Activated CD8-positive, alpha-beta memory T cell treated with anti-CD3 and anti-CD28 coated beads, Interleukin-2, amount 50 U/mL, for 1 hour (primary cell): Measurements from ENCODE around the gene KRTAP2-1.
"Not testable (repeated sequence)": the region's sequence is repeated elsewhere in the genome, so short reads cannot be mapped to it uniquely, and the experiment has no call there.

ENCODE experiments used
- DNase-seq: peaks from one replicate; pipeline ENCODE4 v3.0.0-alpha.2; 2020; ENCODE audit errors: extremely low read depth

KRTAP2-1 gene

DNA sequence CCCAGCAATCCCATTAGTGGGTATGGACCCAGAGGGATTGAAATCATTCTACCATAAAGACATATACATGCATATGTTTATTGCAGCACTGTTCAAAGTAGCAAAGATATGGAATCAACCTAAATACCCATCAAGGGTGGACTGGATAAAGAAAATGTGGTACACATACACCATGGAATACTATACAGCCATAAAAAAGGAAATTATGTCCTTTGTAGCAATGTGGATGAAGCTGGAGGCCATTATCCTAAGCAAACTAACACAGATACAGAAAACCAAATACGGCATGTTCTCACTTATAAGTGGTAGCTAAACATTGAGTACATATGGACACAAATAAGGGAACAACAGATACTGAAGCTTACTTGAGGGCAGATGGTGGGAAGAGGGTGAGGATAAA is 10.4 kb upstream of the KRTAP2-1 start:
- no peak for DNase-seq

DNA sequence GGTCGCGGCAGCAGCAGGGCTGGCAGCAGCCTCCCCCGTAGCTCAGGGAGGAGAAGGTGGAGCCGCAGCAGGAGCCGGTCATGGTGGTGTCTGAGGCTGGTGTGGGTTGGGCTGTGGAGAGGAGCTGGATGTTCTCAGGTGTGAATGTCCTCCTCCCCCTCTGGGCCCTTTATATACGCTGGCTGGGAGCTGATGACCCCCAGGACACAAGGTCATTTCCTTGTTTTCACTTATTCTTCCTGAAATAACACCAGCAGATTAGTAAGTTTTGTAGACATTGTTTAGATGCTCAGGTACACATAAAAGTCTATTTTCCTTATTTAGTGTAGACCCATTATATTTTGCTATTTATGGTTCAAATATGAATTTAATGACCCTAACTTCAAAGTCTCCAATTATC is 8.0 kb upstream of the KRTAP2-1 start, which contains the start of gene KRTAP2-2:
KRTAP2-2 (minus strand) TSS at position 101 of the 400 bp plus-strand sequence; CDS start at position 82, 19 bp downstream.
- not testable (repeated sequence) for DNase-seq

DNA sequence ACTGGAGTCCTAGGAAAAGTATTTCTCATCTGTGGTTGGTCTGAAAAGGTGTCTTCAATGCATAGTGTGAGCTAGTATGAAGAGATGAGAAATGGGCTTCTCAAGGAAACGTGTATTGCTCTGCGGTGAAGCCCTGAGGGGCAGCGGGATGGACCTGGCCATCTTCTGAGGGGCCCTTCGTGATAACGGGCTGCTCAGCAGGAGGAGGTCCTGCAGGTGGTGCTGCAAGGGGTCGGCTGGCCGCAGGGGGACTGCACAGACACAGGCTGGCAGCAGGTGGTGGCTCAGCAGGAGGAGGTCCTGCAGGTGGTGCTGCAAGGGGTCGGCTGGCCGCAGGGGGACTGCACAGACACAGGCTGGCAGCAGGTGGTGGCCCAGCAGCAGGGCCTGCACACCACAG is 7.4 kb upstream of the KRTAP2-1 start:
- DNase-seq, result not testable (repeated sequence)

DNA sequence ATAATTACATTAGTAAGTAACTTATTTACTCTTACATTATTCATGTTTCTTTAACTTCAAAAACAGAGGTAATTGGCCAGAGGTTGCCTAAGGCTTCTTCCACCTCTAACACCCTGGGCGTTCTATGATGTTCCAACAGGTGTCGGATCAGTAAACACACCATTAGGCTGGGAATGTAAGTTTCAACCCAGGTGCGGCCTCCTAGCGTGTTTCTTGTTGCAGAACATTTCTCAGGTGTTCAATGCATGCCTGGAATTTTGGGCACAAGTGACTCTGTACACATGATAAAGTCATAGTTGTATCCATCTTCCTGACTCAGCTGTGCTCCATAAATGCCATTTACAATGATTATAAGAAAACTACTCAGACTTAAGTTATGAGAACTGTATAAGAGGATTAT is 6.9 kb upstream of the KRTAP2-1 start:
- DNase-seq, result no peak

DNA sequence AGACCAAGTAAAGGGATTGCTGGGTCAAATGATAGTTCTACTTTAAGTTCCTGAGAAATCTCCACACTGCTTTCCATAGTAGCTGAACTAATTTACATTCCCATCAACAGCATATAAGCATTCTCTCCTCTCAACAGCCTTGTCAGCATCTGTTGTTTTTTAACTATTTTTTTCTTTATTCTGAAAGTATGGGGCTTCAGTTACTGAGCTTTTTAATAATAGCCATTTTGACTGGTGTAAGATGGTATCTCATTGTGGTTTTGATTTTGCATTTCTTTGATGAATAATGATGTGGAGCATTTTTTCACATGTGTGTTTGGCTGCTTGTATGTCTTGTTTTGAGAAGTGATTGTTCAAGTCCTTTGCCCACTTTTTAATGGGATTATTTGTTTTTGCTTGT is 5.5 kb upstream of the KRTAP2-1 start:
- no peak for DNase-seq

DNA sequence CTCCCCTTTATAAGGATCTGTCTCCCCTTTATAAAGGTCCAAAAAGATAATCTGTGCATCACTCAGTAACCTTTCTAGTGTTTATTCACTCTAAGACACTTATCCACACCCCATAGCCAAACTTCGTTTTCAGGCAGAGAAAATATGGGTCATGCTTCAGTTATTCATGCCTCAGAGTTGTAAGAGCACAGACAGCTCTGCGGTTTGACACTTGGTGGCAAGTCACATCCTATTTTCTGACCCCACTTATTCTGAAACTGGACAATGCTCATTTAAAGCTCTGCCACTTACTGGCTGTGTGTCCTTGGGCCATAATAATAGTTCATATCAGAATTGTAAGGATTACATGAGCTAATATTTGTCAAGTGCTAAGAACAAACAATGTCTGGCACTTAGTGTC is 2.0 kb upstream of the KRTAP2-1 start:
- DNase-seq, result no peak

DNA sequence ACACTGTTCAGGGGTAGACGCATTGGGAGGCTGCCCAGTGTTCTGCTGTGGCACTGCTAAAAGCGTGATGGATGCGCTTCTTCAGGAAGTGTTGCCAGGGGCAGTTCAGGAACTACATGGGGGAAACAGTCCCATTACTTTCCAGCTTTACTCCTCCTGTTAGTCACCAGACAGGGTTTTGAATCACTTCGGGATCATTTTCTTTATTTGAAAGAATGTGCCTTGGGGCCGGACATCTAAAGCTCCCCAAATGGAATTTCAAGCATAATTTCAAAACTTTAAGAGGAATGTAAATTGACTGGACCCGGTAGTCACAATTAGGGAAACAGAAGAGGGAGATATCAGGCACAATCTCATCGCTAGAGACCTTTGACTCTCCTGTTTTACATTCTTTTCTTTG is 1.3 kb upstream of the KRTAP2-1 start:
- no peak for DNase-seq

DNA sequence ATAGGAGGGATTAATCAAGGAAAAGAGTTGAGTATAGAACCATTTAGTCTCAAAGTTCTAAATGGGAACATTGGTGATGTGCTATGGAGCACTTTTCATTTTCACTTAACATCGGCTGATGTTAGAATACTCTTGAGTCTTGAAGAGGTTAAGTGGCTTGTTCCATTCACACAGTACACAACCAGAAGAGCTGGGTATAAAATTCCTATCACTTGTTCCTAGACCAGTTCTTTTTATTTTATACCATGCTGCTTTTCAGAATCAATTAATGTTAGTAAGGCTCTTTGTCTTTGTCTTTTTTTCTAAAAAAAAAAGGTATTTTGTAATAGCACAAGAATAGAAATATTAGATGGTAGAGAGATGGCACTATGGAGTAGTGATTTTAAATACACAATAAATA is 4.2 kb downstream of the KRTAP2-1 start:
- no peak for DNase-seq

DNA sequence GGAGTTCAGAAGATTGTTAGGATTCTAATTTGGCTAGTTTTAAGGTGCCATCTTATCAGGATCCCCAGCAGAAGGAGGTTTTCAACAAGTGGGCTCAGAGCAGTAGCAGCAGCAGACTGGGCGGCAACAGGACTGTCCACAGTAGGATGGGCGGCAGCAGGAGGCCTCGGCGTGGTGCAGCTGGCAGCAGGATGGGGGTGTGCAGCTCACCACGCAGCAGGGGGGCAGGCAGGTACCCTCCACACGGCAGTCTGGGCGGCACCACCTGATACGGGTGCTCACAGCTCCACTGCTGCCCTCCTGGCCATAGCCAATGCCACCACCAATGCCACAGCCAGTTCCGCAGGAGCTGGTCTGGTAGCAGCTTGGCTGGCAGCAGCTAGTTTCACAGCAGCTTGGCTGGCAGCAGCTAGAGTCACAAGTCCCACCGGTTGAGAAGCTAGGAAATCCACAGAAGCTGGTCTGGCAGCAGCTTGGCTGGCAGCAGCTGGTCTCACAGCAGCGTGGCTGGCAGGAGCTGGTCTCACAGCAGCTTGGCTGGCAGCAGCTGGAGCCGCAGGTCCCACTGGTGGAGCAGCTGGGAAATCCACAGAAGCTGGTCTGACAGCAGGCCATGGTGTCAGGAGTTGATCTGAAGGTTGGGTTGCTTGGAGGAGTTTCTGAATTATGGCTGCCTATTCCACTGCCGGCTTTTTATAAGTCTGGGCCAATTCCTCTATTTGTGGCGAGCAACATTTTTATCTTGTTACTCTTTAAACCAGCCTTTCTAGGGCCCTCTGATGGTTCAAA is 6.1 kb downstream of the KRTAP2-1 start, which contains the start of gene KRTAP1-1:
KRTAP1-1 (minus strand) TSS at position 668 of the 789 bp plus-strand sequence; CDS start at position 615, 53 bp downstream.
- not testable (repeated sequence) for DNase-seq

DNA sequence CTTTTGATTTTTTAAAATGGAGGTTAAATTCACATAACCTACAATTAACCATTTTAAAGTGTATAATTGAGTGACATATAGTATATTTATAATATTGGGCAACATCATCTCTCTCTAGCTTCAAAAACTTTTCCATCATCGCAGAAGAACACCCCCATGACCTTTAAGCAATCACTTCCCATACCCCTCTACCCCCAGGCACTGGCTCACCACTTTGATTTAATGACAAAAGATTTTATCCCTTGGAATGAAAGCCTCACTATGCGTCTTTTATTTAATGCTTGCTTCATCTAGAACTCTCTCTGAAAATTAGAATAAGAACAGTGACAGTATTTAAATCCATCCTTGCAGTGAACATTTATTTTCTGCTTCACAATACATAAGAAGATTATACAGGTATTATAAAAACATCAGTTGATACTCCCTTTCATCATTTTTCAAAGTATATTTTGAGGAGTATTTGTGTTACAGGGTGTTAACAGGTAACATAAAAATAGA is 9.2 kb downstream of the KRTAP2-1 start:
- no peak for DNase-seq

DNA sequence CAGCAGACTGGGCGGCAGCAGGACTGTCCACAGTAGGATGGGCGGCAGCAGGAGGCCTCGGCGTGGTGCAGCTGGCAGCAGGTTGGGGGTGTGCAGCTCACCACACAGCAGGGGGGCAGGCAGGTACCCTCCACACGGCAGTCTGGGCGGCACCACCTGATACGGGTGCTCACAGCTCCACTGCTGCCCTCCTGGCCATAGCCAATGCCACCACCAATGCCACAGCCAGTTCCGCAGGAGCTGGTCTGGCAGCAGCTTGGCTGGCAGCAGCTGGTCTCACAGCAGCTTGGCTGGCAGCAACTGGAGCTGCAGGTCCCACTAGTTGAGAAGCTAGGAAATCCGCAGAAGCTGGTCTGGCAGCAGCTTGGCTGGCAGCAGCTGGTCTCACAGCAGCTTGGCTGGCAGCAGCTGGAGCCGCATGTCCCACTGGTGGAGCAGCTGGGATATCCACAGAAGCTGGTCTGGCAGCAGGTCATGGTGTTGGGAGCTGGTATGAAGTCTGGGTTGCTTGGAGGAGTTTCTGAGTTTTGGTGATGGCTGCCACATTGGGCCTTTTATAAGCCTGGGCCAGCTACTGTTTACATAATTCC is 12.7 kb downstream of the KRTAP2-1 start, which contains the start of gene KRTAP1-3:
KRTAP1-3 (minus strand) TSS at position 529 of the 590 bp plus-strand sequence; CDS start at position 476, 53 bp downstream.
- DNase-seq, result not testable (repeated sequence)

DNA sequence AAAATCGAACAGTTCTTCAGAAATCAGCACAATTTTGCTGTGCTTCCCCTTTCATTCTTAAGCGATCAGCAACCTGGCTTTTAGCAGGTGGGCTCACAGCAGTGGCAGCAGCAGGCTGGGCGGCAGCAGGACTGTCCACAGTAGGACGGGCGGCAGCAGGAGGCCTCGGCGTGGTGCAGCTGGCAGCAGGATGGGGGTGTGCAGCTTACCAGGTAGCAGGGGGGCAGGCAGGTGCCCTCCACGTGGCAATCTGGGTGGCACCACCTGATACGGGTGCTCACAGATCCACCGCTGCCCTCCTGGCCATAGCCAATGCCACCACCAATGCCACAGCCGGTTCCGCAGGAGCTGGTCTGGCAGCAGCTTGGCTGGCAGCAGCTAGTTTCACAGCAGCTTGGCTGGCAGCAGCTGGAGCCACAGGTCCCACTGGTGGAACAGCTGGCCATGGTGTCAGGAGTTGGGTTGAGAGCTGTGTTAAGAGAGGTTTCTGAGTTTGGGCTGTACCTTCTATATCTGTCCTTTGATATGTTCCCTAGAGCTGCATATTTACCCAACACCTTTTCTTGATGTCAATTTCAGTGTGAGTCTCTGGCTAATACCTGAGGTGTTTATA is 17.4 kb downstream of the KRTAP2-1 start, which contains the start of gene KRTAP1-4:
KRTAP1-4 (minus strand) TSS at position 563 of the 613 bp plus-strand sequence; CDS start at position 446, 117 bp downstream.
- no peak for DNase-seq

DNA sequence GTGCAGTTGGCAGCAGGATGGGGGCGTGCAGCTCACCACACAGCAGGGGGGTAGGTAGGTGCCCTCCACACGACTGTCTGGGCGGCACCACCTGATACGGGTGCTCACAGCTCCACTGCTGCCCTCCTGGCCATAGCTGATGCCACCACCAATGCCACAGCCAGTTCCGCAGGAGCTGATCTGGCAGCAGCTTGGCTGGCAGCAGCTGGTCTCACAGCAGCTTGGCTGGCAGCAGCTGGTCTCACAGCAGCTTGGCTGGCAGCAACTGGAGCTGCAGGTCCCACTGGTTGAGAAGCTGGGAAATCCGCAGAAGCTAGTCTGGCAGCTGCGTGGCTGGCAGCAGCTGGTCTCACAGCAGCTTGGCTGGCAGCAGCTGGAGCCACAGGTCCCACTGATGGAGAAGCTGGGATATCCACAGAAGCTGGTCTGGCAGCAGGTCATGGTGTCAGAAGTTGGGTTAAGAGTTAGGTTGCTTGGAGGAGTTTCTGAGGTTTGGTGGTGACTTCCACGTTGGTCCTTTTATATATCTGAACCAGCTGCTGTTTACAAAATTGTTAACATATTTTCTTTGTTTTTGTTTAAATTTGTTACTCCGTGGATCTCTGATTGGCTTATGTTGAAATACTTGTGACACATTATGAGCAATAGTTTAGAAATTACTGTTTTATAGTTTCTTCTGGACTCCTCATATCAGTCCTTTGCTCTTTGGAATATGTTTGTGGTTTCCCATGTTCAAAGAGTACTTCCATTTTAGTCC is 20.2 kb downstream of the KRTAP2-1 start, which contains the start of gene KRTAP1-5:
KRTAP1-5 (minus strand) TSS at position 494 of the 757 bp plus-strand sequence; CDS start at position 441, 53 bp downstream.
- no peak for DNase-seq

DNA sequence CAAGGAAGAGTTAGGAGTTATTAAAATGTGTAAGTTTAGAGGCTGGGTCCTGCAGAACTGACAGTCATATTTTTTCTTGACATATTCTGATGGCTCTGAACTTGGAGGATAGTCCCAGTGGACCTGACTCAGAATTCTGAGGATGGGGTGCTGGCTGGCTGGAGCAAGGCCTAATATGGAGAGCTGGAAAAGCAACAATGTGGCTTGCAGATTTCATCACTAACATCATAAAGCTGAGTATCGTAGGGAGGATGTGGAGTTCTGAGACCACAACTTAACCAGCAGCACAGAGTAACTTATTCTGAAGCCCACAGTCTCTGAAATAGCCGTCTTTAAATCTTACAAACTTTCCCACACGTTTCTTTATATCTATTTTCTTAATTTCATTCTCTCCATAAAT is 22.4 kb downstream of the KRTAP2-1 start:
- no peak for DNase-seq

DNA sequence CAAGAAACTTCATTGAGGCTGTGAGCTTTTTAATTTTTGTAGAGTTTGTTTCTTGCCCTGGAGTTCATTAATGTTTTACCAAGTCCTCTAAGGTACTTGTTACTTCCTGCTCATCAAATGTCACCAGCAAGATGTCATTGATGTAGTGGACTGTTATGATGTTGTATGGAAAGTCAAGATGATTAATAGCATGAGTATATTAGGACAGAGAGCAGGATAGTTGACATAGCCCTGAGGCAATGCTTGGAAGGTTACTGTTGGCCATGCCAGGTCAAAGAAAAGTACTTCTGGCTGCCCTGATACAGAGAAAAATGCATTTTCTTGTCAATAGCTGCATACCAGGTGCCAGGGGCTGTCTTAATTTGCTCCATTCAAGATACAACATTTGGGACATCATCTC is 26.8 kb downstream of the KRTAP2-1 start:
- DNase-seq, result no peak

DNA sequence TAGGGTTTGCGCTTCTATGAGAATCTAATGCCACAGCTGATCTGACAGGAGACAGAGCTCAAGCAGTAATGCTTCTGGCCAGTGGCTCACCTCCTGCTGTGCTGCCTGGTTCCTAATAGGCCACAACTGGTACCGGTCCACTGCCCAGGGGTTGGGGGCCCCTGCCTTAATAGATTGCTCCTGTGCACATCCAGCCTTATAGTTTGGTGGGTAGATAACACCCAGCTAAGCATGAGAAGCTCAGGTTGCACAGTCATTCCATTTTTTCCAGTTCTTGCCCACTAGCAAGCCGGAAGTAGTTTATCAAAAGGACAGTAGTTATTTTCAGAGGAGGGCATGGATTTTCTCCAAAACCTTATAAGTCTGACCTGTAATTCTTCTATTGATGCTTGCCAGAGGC is 27.7 kb downstream of the KRTAP2-1 start:
- DNase-seq, result no peak

DNA sequence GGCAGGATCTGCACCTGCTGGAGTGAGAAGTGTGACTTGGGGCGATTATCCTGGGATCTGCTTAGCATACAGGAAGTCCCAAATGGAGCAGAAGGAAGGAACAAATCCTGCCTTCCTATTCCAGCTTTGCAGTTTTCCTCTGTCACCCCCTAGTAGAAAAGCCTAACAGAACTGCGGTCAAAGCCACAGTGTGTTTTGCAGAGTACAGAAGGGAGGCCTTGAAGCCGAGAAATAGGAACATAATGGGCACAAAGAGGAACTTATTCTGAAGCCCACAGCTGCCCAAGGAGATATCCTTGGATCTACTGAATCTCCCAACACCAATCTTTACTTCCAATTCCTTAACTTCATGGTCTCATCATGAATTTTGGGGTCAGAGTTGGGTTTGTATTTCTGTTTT is 28.6 kb downstream of the KRTAP2-1 start:
- no peak for DNase-seq

DNA sequence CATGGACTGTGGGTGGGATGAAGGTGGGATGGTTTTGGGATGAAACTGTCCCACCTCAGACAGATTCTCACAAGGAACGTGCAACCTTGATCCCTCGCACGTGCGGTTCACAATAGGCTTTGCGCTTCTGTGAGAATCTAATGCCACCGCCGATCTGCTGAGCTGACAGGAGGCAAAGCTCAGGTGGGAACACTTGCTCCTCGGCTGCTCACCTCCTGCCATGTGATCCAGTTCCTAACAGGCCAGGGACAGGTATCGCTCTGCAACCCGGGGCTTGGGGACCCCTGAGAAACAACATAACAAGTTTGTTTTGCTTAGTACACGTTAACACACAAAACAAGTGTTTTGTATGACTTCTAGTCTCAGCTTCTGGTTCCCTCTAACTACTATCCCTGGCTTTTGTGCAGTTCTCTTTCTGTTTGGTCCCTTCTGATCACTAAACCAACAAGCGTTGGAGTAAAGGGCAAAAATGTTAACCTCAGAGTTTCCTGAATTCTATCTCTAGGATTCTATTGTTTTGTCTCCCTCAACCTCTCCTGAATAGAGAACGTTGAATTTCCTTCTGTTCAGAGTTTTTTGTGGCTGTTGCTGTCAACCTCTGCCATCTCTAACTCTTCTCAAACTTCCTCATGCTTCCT is 30.4 kb downstream of the KRTAP2-1 start:
- DNase-seq, result no peak

DNA sequence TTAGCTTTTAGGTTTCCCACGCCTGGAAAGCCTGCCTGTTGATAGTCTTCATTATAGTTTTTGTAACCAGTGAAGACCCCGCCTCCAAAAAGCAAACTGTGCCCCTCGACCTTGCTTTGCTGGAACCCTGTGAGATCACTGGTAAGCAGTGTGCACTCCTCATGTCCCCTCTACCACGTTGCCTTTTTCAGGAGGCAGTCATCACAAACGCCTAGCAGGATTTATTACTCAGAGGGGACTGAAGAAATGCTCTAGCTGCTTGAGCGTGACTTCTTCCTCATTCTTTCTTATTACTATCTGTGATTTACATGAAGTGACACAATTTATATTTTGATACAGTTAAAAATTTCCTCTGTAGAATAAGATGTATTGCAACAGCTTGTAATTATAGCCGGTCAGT is 31.7 kb downstream of the KRTAP2-1 start:
- DNase-seq, result no peak

DNA sequence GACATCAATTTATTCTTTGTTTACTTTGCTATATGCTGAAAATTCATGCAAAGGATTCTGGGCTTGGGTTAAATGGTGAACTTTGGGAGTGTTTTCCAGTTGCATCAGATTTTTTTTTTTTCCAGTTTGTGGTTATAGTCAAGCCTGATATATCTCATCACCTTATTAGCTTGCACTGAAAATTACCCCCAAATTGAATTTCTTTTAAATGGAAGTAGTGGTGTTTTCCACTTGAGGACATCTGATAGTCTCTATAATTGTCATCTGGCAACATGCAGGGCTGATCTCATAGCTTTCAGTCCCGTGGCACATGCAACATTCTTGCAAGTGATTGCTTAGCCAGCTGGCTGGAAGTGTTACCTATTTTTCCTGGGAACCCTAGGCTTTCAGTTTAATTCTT is 33.5 kb downstream of the KRTAP2-1 start:
- no peak for DNase-seq

DNA sequence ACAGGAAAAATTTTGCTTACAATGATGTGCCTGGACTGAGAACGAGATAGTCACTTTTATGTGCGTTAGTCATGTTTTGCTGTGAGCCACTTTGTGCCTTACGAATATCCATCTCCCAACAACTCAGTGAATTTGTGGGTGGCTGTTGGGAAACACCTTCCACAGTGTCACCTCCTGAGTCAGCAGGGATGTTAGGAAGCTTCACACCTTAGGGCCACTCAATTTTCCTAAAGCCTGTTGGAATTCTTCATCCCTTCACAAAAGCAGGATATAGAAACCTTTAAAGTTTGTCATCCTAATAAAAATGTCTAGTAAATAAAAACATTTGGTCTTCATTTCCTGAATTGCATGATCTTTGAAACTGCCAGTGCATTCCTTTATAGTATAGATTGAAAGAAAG is 33.9 kb downstream of the KRTAP2-1 start:
- DNase-seq, result no peak
